Stimulated activated CD8-positive, alpha-beta memory T cell treated with anti-CD3 and anti-CD28 coated beads, Interleukin-15, amount 100 ng/mL, for 24 hours (primary cell): ENCODE data around the gene MIS12.

Experiments
- DNase-seq: peaks from one replicate; pipeline ENCODE4 v3.0.0-alpha.2; 2020; ENCODE audit warnings: low read depth

MIS12 gene

GRCh38 chr17:5535436-5535835 lies 49.1 kb downstream of the MIS12 start:
- no peak for DNase-seq

DNA sequence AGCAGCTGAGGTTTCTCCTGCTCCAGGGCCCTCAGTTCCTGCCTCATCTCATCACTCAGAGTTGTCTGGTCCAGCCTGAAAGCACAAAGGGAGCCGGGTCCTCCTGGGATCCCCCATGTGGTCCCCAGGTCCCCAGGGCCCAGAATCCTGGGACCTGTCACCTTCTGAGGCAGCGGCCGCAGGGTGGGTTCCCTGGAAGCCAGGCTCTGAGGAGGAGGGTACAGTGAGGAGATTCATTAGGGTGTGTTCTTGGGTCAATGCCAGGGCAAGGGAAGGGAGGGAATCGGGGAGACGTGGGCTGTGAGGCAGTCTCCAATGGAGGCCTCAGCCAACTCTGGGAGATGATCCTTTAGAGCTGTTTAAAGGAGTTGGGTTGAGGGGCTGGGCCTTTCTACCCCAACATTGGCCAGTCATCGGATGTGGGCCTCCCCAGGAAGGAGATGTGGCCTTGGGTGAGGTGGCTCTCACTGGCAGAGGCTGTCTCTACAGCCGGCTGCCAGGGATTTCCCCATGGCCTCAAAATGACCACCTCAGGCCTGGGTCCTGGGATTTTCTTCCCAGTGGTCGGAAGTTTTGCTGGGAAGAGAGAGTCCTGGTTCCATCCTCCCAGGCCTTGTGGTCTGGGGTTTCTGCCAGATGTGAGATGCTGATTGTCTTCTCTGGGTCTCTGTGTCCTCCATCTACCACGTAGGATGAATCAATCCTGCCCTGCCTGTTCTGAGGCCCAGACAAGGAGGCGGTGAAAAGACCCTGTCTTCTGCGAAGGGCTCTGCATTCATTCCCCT lies 50.7 kb downstream of the MIS12 start:
- DNase-seq, result no peak

DNA sequence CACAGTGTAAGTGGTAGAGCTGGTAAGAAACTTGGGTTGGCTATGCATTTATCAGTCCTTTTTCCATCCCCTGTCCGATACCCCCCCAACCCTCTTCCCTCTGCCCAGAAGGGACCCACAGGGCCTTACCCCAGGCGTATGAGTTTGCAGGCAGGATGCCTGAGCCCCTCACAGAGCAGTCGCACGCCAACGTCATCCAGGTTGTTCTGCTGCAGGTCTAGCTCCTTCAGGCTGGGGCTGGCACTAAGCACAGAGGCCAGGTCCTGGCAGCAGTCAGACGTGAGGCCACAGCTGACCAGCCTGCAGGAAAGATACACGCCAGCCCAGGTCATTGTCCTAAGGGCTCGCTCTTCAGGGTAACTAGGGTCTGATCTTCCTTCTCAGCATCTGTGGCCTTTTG lies 52.9 kb downstream of the MIS12 start:
- DNase-seq, result no peak

- DNase-seq, result no peak
These were observed 54.0 kb downstream of the MIS12 start for GRCh38 chr17:5540321-5540720.
